Lower lobe of right lung (tissue), 2 donors: ENCODE data around the gene PLGLB1. TPM values are rescaled to one million over a fixed set of nuclear protein-coding genes. Genes with fewer than 3 reads are reported as not detected.
A peak's percentile ranks its signal among the peaks of the same experiment; 100 is the strongest.
"Not testable (repeated sequence)": the region's sequence is repeated elsewhere in the genome, so short reads cannot be mapped to it uniquely, and the experiment has no call there.

Experiments used
- ATAC-seq, 2 donors: fragments of 200-7000 bp; cut with Tn5 transposase; one replicate each; pipeline ENCODE4 v1.9.1; 2020 to 2022; ENCODE audit warnings: mild to moderate bottlenecking in 2 of 2, moderate library complexity in 2 of 2
- DNase-seq: peaks from one replicate; pipeline ENCODE4 v3.0.0-alpha.2; 2020
- H3K27ac ChIP-seq: fragments of 200-600 bp; one replicate; pipeline ENCODE4 v1.8.0; 2022
- H3K27me3 ChIP-seq: fragments of 200-600 bp; one replicate; pipeline ENCODE4 v1.8.0; 2022; ENCODE audit warnings: low read depth
- H3K36me3 ChIP-seq: fragments of 200-600 bp; one replicate; pipeline ENCODE4 v1.8.0; 2022; ENCODE audit warnings: mild to moderate bottlenecking
- H3K4me1 ChIP-seq: fragments of 200-600 bp; one replicate; pipeline ENCODE4 v1.8.0; 2022
- H3K4me3 ChIP-seq: fragments of 200-600 bp; one replicate; pipeline ENCODE4 v1.8.0; 2022; ENCODE audit warnings: mild to moderate bottlenecking
- H3K9me3 ChIP-seq: fragments of 200-600 bp; one replicate; pipeline ENCODE4 v1.8.0; 2022
- intact Hi-C: fragments of 100-400 bp; cut with DNase I; formaldehyde crosslinking; loops from one replicate; pipeline ENCODE4 v1.11.0; 2022
- long read RNA-seq: library from polyadenylated mRNA; unstranded; transcript quantifications from one replicate; pipeline ENCODE4 v2.0.0, GENCODE V29; 2021
- total RNA-seq: library from RNA; stranded (reverse); fragmentation: NEBNext Ultra II Directional; extraction: Animal tissue kit (Norgen Biotek cat#: 25700); gene quantifications from one replicate; pipeline ENCODE4 v1.2.1, GENCODE V29; 2021
- TF ChIP-seq, protein P1 (sequence below): fragments of 200-600 bp; IDR thresholded peaks from one replicate; pipeline ENCODE4 v1.8.0; 2022; ENCODE audit warnings: antibody characterized with exemption, mild to moderate bottlenecking
- donor health status: DM: no; HTN: yes; CAD: no; lungs with severe emphysema.

Gene PLGLB1
- 2.7 TPM for total RNA-seq
- long read RNA-seq: 0 reads

DNA sequence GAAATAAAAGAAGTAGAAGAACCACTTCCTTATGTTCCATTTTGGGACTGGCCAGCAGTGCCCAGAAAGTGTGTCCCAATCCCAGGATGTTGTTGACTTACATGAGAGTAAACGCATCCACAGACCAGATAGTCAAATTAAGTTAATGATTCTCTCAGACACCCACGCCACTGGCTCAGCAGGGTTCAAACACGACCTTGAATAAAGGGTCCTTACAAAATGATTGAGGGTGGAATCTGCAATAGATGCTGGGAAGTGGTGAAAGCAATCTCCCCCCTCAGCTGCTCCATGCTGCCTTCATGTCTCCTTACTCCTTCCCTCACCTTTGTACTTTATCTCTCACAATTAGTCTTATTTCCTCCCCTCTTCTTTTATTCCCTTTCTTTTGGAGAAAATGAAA lies at the start of gene PLGLB1:
PLGLB1 (minus strand) TSS at position 101 of the 400 bp plus-strand sequence; CDS start at position 40, 61 bp downstream.
- H3K27me3 ChIP-seq, H3K27ac ChIP-seq, intact Hi-C loops, H3K4me3 ChIP-seq, H3K4me1 ChIP-seq, ATAC-seq, H3K9me3 ChIP-seq, H3K36me3 ChIP-seq, DNase-seq: not testable (repeated sequence)

DNA sequence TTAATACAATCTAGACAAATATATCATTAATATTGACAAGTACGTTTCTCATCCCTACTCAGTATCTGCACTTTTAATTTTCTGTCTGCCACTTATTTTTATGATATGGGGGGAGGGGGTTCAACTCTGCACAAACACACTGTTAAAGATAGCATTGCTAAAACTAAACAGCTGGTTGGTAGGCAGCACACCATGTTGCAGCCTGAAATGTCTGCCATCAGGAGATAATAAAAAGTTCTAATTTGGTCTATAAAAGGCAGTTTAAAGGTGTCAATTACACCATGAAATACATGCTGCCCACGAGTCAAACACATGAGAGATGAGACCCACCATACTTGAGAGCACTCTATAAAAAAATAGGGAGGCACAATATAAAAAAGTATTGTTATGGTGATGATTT lies 42.7 kb upstream of the PLGLB1 start:
- H3K36me3 ChIP-seq, H3K9me3 ChIP-seq, H3K27me3 ChIP-seq, H3K4me1 ChIP-seq, intact Hi-C loops, ATAC-seq, H3K27ac ChIP-seq, DNase-seq, H3K4me3 ChIP-seq: not testable (repeated sequence)

DNA sequence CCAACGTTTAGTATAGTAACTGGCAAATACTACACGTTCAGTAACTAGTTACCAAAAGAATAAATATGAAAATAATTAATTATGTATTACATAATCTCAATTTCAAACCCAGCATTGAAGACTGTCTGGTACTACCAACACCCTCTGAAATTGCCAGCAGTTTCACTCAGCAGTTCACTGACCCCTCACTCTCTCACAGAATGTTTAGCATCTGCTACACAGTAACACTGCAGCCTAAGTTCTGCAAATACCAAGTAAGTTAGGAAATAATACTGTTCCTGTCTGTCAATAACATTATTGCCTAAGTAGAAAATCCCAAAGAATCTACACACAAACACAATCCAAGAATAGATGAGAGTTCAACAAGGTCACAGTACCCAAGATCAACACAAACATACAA lies 41.8 kb upstream of the PLGLB1 start:
- DNase-seq, H3K4me1 ChIP-seq, H3K36me3 ChIP-seq, H3K27ac ChIP-seq, H3K4me3 ChIP-seq, H3K9me3 ChIP-seq, H3K27me3 ChIP-seq, intact Hi-C loops: not testable (repeated sequence)
- ATAC-seq: peak; percentile 74 to 75

DNA sequence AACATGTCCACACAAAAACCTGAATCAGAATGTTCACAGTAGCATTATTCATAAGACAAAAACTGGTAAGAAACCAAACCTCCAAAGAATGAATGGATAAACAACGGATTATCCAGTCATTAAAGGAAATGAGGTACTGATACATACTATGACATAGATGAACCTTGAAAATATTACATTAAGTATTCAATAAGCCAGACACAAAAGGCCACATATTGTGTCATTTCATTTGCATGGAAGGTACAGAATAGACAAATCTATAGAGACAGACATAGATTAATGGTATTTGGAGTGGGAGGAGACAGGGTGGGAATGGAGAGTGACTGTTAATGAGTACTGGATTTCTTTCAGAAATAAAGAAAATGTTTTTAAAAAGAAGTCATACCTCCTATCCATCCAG lies 39.9 kb upstream of the PLGLB1 start:
- intact Hi-C loops, ATAC-seq, H3K27ac ChIP-seq, DNase-seq, H3K4me3 ChIP-seq, H3K4me1 ChIP-seq, H3K36me3 ChIP-seq, H3K9me3 ChIP-seq, H3K27me3 ChIP-seq: not testable (repeated sequence)

DNA sequence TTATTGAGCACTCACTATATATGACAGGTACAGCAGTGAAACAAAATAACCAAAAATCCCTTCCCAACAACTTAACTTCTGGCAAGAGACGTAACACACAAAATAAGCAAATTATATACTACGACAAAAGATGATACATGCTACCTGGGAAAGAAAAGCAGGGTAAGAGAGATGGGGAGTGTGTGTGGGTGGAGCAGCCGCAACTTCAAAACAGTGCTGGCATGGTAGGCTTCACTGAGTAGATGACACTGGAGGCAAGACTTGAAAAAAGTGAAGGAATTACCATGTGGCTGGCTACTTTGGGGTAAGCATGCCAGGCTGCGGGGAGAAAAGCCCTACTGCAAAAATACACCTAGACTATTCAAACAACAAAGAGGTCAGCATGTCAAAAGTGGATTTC lies 36.0 kb upstream of the PLGLB1 start:
- ATAC-seq, DNase-seq, intact Hi-C loops, H3K27ac ChIP-seq, H3K9me3 ChIP-seq, H3K27me3 ChIP-seq, H3K36me3 ChIP-seq, H3K4me3 ChIP-seq, H3K4me1 ChIP-seq: not testable (repeated sequence)

DNA sequence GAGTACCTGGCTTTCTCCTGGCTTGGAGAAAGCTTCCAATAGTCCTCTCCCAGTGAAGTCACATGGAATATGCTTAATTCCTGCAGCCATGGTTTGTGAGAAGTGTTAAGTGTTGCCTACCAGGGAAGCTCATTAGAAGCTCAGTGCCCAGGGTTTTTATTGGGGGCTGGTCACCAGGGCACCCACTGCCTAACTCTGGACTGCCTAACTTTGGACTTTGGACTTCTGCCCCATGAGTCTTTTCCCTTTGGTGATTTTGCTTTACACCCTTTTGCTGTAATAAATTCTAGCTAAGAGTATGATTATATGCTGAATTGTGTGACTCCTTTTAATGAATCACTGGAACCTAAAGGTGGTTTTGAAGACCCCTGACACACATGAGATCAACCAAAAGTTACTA lies 35.2 kb upstream of the PLGLB1 start:
- H3K27ac ChIP-seq, H3K27me3 ChIP-seq, DNase-seq, ATAC-seq, H3K4me1 ChIP-seq, H3K9me3 ChIP-seq, H3K4me3 ChIP-seq, H3K36me3 ChIP-seq, intact Hi-C loops: not testable (repeated sequence)

DNA sequence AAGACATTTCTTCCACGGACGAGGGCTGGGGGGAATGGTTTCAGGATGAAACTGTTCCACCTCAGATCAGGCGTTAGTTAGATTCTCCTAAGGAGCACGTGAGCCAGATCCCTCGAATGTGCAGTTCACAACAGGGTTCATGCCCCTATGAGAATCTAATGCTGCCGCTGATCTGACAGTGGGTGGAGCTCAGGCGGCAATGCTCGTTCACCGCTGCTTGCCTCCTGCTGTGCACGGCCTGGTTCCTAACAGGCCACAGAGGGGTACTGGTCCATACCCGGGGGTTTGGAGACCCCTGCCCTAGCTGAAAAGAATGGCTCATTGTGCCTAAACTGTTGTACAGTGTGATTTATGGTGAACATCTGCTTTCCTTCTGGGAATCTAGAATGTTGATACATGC lies 34.8 kb upstream of the PLGLB1 start:
- H3K27me3 ChIP-seq, H3K4me3 ChIP-seq, H3K36me3 ChIP-seq, DNase-seq, intact Hi-C loops, ATAC-seq, H3K9me3 ChIP-seq, H3K4me1 ChIP-seq, H3K27ac ChIP-seq: not testable (repeated sequence)

DNA sequence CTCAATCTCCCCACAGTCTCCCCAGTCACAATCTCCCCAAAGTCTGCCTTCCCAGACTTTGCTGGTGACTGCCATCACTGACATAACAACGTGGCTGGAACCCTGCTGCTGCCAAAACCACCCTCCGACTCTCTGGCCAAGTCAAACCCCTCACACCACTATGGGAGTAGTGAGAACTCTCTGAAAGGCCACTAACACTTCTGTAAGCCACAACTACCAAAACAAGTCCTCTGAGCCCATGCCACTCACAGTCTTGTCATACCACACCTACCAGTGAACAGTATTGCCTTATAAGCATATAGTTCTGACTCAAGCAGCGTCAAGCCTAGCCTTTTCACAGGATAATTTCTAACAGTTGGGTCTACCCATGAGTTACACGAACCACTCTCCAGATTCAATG lies 32.7 kb upstream of the PLGLB1 start:
- ATAC-seq: peak in 1 of 2 donors; percentile 21
- DNase-seq, intact Hi-C loops, H3K9me3 ChIP-seq, H3K4me1 ChIP-seq, H3K27me3 ChIP-seq, H3K27ac ChIP-seq, H3K36me3 ChIP-seq, H3K4me3 ChIP-seq: not testable (repeated sequence)

DNA sequence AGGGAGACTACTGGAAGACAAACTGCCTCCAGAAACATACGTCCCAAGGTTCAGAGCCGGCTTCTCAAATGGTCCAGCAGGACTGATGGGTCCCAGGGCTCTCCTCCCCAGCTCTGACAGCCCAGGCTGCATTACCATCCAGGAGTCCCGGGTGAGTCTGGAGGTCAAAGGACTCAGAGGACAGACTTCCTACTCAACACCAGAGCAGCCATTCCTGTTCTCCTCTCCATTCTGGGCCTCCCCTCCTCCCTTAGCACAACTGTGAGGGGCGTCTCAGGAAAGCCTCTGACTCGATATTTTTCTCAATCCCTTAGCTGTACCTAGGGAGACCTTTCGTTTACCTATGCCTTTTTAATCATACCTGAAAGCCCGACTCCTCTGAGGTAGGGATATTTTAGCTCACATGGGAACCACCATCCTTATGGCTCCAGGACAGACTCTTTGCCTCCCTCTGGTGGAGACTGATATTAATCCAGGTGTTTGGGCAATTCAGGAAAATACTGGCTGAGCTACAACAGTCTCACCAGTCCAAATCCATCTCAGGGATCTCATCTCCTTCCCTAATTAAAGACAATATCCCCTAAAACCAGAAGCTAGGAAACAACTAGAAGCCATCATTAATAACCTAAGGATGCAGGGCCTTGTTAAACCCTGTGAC lies 19.8 kb upstream of the PLGLB1 start:
- TF ChIP-seq, protein P1, sequence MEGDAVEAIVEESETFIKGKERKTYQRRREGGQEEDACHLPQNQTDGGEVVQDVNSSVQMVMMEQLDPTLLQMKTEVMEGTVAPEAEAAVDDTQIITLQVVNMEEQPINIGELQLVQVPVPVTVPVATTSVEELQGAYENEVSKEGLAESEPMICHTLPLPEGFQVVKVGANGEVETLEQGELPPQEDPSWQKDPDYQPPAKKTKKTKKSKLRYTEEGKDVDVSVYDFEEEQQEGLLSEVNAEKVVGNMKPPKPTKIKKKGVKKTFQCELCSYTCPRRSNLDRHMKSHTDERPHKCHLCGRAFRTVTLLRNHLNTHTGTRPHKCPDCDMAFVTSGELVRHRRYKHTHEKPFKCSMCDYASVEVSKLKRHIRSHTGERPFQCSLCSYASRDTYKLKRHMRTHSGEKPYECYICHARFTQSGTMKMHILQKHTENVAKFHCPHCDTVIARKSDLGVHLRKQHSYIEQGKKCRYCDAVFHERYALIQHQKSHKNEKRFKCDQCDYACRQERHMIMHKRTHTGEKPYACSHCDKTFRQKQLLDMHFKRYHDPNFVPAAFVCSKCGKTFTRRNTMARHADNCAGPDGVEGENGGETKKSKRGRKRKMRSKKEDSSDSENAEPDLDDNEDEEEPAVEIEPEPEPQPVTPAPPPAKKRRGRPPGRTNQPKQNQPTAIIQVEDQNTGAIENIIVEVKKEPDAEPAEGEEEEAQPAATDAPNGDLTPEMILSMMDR: peak; percentile 36
- peak; percentile 73 to 85 for ATAC-seq
- H3K4me1 ChIP-seq, H3K27ac ChIP-seq, intact Hi-C loops, H3K9me3 ChIP-seq, H3K4me3 ChIP-seq, H3K27me3 ChIP-seq, H3K36me3 ChIP-seq, DNase-seq: not testable (repeated sequence)

DNA sequence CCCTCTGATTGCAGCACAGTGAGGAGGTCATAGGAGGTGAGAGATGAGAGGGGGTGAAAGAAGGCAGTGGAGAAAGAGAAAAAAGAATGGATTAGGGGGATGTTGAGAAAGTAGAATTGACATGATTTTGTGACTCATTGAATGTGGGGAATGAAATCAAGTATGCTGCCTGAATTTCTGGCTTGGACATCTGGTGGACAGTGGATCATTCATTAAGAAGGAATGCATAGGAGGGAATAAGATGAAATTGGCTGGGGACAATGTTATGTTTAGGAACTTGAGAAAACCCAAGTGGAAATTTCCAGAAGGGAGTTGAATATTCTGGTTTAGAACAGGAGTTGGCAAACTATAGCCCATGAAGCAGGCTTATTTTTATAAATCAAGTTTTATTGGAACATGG lies 7.0 kb upstream of the PLGLB1 start:
- H3K9me3 ChIP-seq, DNase-seq, H3K27ac ChIP-seq, H3K36me3 ChIP-seq, ATAC-seq, H3K4me1 ChIP-seq, H3K27me3 ChIP-seq, intact Hi-C loops, H3K4me3 ChIP-seq: not testable (repeated sequence)

DNA sequence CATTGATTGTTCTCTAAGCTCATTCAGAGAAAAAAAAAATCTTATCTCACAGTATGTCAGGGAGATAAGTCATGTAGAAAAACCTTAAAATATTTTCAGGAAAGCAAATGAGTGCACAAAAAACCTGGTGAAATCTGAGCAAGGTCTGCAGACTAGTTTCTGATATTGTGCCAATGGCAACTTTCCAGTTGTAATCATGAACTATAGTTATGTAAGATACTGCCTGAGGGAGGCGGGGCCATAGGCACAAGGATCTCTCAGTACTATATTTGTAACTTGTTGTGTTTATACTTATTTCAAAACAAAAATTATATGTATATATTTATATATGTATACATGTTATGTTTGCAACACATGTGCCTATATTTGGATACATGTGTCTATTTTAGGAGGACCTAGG lies 5.2 kb upstream of the PLGLB1 start:
- DNase-seq, H3K27me3 ChIP-seq, H3K27ac ChIP-seq, H3K4me1 ChIP-seq, H3K9me3 ChIP-seq, H3K4me3 ChIP-seq, H3K36me3 ChIP-seq, intact Hi-C loops: not testable (repeated sequence)
- peak in 1 of 2 donors; percentile 76 for ATAC-seq

DNA sequence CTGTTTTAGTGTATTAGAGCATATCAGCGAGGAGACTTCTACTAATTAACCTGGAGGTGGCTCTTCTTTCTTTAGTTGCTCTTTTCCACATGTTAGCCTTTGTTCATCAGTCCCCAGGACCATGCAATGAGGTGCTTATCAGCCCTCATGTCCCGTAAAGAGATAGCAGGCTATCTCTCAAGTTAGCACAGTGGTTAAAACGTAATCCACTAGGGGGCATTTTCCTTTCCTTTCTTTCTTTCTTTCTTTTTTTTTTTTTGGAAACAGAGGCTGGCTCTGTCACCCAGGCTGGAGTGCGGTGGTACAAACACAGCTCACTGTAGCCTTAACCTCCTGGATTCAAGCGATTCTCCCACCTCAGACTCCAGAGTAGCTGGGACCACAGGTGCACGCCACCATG lies 4.3 kb upstream of the PLGLB1 start:
- DNase-seq, H3K27me3 ChIP-seq, H3K4me1 ChIP-seq, H3K36me3 ChIP-seq, H3K4me3 ChIP-seq, H3K27ac ChIP-seq, intact Hi-C loops, H3K9me3 ChIP-seq: not testable (repeated sequence)
- peak in 1 of 2 donors; percentile 47 for ATAC-seq

DNA sequence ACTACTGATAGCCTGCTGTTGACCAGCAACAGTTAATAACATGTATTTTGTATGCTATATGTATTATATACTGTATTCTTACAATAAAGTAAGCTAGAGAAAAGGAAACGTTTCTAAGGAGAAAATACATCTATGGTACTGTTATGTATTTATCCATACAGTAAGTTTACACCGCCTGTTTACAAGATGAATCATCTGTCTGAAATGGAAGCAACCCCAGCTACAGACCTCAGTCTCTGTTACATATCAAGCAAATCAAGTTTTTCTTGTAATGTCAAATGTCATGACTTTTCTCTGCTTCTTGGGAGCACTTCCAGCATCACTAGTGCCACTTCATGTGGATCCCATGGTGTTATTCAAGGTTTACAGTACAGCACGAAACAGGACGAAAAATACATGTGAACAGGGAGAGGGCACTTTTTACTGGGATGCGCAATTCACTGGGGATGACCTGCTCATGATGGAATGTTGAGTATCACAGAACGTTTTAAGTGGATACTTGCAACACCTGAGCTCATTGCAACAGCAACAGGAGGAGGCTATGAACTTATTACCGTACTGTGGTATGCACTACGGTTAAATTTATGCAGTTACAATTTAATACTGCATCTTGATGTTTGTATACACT lies 2.5 kb upstream of the PLGLB1 start:
- H3K9me3 ChIP-seq, H3K27me3 ChIP-seq, H3K36me3 ChIP-seq, H3K4me1 ChIP-seq, H3K4me3 ChIP-seq, DNase-seq, H3K27ac ChIP-seq, intact Hi-C loops: not testable (repeated sequence)
- peak in 1 of 2 donors; percentile 59 for ATAC-seq
